NAMALWA (cell line): ENCODE results near the gene NLRC5.
"Not testable (repeated sequence)": the region's sequence is repeated elsewhere in the genome, so short reads cannot be mapped to it uniquely, and the experiment has no call there.

Source experiments
- DNase-seq: peaks from one replicate; pipeline ENCODE4 v3.0.0-alpha.2; 2015; ENCODE audit warnings: low spot score

The NLRC5 gene

GRCh38 chr16:56999409-57000270, 10.3 kb downstream of the NLRC5 start:
- DNase-seq: no peak

- no peak for DNase-seq
Observed at GRCh38 chr16:57000271-57001025, 11.1 kb downstream of the NLRC5 start.

- no peak for DNase-seq
Observed at GRCh38 chr16:57001026-57001679, 11.8 kb downstream of the NLRC5 start.

GRCh38 chr16:57003439-57004386, 14.4 kb downstream of the NLRC5 start:
- DNase-seq: peak; percentile 69

GRCh38 chr16:57004387-57005250, 15.3 kb downstream of the NLRC5 start:
- DNase-seq: no peak

GRCh38 chr16:57005597-57005996, 16.2 kb downstream of the NLRC5 start:
- DNase-seq: not testable (repeated sequence)

- DNase-seq: no peak
Observed at GRCh38 chr16:57007050-57007449, 17.7 kb downstream of the NLRC5 start.

- no peak for DNase-seq
Observed at GRCh38 chr16:57007530-57007929, 18.2 kb downstream of the NLRC5 start.

GRCh38 chr16:57008440-57008839, 19.1 kb downstream of the NLRC5 start:
- DNase-seq: no peak

GRCh38 chr16:57009643-57010170, 20.4 kb downstream of the NLRC5 start:
- DNase-seq: no peak

GRCh38 chr16:57012353-57012752, 23.0 kb downstream of the NLRC5 start:
- no peak for DNase-seq

GRCh38 chr16:57013229-57013628, 23.9 kb downstream of the NLRC5 start:
- no peak for DNase-seq

- no peak for DNase-seq
Observed at GRCh38 chr16:57013902-57014301, 24.5 kb downstream of the NLRC5 start.

- no peak for DNase-seq
Observed at GRCh38 chr16:57016301-57016700, 26.9 kb downstream of the NLRC5 start.

GRCh38 chr16:57016831-57017230, 27.5 kb downstream of the NLRC5 start:
- no peak for DNase-seq

- no peak for DNase-seq
Observed at GRCh38 chr16:57017251-57017650, 27.9 kb downstream of the NLRC5 start.

GRCh38 chr16:57019746-57020145, 30.4 kb downstream of the NLRC5 start:
- no peak for DNase-seq

GRCh38 chr16:57020651-57021050, 31.3 kb downstream of the NLRC5 start:
- DNase-seq: no peak

GRCh38 chr16:57021757-57022156, 32.4 kb downstream of the NLRC5 start:
- DNase-seq: no peak

- DNase-seq: no peak
Observed at GRCh38 chr16:57022445-57022844, 33.1 kb downstream of the NLRC5 start.
